Measurements from ENCODE around the gene FOXN3.

DNA sequence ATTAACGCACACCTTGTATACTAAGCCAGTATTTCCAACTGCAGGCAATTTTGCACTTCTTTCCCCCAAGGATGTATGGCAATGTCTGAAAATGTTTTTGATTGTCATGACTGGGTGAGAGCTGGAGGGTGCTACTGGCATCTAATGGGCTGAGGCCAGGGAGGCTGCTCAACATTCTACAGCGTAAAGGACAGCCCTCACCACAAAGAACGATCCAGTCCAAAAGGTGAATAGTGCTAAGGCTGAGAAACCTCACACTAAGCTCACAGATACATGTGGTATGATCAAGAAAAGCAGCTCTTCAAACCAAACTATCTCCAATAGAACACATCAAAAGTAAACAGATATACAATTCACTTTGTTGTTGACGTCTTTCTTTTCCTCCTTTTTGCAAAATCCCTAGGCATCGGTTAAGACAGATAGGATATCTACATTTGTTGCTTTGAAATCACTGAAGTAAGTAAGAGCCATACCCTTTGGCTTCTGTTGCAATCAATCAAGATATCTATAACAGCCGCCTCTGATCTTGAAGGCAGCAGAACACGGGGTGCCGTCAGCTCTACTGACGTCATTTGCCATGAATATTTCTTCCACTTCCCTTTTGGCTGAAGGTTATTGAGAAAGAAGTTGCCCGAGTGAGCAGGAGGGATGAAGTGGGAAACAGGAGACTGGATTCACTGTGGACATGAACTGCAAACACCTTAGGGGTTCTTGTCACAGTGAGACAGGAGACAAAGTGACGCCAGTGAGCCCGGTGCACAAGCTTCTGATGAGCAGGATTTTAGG lies 218.3 kb downstream of the FOXN3 start:
- TF ChIP-seq POLR2A (IDR thresholded peaks at IDR 0.05) = no peak
- TF ChIP-seq, protein P1, sequence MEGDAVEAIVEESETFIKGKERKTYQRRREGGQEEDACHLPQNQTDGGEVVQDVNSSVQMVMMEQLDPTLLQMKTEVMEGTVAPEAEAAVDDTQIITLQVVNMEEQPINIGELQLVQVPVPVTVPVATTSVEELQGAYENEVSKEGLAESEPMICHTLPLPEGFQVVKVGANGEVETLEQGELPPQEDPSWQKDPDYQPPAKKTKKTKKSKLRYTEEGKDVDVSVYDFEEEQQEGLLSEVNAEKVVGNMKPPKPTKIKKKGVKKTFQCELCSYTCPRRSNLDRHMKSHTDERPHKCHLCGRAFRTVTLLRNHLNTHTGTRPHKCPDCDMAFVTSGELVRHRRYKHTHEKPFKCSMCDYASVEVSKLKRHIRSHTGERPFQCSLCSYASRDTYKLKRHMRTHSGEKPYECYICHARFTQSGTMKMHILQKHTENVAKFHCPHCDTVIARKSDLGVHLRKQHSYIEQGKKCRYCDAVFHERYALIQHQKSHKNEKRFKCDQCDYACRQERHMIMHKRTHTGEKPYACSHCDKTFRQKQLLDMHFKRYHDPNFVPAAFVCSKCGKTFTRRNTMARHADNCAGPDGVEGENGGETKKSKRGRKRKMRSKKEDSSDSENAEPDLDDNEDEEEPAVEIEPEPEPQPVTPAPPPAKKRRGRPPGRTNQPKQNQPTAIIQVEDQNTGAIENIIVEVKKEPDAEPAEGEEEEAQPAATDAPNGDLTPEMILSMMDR (IDR thresholded peaks at IDR 0.05) = no peak

Measured in lower leg skin (tissue), 3 donors.